ENCODE results near the gene AGXT.

AGXT gene

DNA sequence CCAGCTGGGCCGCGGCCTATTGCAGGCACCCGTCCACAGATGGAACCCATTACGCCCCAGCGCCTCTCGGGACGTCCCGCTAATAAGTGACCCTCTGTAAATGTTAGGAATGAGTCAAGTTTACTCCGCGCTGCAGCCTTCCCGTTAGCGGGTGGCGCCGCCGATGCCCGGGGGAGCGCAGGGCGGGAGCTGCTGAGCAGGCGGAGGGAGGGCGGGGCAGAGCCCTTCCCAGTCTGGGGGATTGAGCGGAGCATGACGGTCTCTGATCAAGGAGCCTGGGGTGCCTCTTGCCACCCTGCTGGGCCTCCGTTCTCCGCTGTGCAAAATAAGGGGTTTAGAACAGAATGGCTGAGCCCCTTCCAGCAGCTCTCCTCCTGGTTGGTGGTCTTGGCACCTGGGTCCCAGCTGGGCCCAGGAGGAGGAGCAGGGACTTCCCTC lies 48.0 kb downstream of the AGXT start:
- DNase-seq = no peak

DNA sequence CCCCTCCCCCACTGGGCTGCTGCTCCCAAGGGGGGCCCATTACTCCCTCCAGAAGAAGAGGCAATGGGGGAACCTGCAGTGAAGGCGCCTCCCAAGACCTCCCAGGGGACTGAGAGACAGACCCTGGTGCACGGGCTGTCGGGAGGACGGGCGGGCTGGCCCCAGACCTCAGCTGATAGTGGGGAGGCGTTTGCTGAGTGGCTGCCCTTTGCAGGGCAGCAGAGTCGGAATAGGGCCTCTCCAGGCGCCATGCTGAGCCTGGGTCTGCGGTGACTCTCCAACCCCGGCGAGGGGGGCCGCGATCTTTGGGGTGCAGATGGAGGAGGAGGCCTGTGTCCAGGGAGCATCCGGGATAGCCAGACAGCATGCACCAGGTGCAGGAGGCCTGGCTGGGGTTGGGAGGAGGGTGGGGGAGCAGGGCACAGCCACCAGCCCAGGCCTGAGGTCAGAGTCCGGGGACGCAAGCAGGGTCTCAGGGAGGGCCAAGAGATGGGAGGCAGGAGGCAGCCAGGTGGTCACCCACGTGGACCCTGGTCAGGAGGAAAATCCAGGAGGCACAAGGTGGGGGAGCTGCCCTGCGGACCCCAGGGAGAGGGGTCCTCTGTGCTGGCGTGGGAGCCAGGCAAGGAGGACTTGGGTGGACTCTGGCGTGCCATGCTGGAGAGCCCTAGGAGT lies 48.5 kb downstream of the AGXT start:
- DNase-seq = no peak

DNA sequence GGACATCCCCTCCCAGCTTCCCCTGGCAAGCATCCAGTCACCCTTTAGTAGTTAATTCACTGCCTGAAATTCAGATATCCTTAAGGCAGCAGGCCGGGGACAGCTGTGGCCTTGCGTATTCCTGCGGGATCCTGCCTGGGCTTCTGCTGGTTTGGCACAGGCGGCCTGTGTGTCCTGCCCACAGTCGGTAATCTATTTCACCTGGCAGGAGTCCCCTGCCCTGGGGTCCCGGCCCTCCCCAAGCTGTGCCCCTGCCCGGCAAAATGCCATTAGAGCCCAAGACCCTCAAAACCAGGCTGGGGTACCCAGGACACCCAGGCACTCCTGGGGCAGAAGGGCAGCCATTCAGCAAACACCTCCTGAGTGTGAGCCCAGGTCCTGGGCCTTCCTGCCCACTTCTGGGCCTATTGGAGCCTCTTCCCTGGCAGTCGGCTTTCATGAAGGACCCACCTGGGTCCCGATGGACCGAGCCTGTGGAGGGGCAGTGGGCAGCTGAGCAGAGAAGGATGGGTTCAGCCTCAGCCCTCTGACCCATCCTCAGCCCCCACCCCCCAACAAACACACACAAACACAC lies 49.1 kb downstream of the AGXT start:
- no peak for DNase-seq

DNA sequence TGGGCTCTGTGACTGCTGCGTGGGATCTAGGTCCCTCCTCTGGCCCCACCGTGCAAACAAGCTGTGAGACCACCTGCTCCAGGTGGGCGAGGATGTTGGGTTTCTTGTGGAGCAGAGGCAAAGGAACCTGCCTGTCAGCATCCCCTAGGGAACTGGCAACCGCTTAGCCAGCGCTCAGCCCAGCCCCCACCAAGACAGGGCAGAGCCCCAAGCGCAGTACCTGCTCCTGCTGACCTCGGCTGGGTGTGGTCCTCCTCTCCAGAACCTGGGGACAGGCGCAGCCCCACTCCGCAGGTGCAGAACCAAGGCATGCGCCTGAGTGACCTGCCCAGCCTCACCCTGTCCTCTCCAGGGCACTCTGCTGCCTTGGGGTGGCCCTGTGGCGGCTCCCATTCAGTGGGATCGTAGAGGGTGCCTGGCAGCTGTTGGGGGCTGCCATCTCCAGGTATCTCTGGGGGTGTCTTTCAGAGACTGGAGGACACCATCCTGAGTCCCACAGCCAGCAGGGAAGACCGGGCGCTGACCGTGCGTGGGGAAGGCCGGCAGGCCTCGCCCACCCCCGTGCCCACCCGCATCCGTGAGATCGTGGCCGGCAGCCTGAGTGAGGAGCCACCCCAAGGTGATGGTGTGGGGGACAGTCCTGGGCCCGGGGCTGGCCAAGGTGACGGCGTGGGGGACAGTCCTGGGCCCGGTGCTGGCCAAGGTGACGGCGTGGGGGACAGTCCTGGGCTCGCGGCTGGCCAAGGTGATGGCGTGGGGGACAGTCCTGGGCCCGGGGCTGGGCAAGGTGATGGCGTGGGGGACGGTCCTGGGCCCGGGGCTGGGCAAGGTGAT lies 49.9 kb downstream of the AGXT start:
- DNase-seq = no peak

DNA sequence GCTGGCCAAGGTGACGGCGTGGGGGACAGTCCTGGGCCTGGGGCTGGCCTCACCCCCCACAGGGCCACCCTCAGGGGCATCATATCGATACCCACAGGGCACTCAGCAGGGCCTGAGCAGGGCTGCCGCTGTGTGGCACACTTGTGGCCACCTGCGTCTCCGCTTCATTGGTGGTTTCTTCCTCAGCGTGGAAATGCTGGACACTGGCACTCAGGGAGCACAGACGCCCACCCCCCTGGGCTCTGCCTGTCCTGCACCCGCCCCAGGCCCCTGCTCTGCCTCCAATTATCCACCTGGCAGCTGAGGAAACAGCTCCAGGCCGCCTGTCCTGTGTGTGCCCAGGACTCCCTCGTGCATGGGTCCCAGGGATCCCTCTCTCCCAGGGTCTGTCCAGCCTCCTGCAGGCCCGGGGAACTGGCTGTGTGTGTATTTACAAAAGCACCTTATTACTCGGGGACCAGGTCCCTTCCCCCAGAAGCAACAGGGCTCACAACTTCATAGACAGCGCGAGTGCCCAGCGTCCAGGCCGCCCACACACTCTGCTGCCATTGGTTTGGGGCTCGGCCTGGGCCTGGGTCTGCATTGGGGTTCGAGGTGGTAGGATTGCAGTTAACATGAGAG lies 50.6 kb downstream of the AGXT start:
- no peak for DNase-seq

DNA sequence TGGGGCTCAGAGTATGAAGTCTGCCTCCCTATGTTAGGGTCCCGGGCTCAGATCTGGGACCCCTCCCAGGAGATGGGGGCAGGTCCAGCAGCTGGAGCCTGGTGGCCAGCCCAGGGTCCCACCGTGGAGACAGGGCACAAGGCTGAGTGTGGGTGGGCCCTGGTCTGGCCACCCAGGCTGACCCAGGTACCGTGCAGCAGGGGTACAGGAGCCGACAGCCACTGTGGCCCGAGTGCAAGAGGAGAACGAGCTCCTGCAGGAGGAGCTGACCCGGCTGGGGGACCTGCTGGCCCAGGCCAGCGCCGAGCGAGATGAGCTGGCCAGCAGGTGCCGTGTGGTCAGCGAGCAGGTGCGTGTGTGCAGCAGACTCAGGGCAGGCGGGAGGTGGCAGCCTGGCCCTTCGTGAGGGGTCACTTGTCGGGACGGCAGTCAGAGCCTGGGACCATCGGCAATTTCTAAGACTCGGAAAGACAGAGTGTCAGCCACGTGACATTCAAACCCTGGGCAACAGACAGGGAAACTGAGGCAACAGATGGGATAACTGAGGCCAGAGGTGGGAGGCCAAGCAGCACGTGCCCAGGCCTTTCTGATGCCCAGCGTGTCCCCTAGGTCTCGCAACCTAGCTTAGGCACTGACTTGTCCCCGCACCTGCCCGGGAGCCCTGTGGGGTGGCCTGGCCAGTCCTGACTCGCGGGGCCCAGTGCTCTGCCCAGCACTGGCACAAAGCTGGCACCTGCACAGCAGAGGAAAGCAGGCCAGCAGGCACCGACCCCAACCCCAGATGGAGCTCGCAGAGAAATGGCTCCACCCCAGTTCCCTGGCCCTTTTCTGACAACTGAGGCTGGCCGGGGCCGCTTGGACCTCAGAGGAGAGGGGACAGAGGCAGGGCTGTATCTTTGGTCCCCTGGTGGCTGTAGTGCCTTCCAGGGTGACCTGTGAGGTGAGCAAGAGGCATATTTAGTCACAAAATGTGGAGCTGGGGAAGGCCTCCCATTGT lies 51.5 kb downstream of the AGXT start:
- no peak for DNase-seq

DNA sequence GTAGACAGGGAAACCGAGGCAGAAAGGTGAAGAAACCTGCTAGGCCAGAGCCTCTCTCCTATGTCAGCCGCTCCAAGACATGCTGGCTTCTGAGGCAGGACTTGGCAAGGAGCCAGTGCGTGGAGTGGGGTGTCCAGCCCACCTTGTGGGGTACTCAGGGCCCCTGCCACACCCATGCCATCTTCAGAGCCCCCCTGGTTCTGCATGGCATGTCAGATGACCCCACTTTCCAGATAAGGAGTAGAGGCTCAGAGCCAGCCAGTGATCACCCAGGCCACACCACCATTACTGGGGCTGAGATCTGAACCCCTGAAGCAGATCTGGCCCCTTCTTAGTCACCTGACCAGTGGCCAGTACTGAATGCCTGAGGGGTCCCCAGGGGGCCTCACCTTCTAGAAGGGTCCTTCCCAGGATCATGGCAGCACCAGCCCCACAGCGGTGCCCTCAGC lies 52.2 kb downstream of the AGXT start:
- DNase-seq = no peak

DNA sequence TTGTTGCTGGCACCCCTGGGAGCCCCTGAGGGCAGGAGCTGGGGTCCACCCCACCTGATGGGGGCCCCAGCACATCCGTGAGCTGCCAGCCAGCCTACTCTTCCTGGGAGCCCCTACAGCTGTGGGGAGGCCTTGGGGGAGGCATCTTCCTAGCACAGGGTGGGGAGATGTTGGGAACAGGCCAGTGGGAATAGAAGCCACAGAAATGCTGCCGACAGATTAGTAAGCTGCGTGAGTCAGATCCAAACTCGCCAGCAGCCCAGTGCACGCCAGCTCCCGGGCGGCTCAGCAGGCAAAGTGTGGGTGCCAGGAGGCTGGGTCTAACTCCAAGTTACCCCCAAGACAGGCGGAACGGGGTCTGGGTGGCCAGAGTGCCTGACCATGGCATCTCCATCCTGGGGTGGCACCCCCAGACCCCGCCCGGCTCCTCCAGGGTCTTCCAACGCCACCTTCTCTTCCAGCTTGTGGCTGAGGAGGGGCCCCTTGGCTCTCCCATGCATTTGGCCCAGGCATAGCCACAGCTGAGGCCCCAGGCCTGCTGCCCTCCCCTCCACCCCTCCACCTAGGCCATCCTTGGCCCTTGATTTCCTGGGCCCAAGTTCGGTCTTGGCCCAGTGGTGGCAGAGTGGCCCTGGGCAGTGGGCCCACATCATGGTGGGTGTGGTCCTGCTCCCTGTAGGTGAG lies 52.8 kb downstream of the AGXT start:
- DNase-seq = no peak

DNA sequence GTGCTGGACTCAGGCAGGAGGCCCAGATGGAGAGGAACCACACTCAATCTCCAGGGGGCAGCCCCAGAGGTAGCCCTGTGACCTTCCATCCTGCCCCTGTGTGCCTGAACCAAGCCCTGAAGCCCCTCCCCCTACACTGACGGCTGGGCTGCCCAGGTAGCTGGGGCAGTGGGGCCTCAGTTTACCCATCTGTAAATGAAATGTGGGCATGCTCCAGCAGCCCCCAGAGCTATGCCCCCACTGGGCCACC lies 53.3 kb downstream of the AGXT start:
- no peak for DNase-seq

DNA sequence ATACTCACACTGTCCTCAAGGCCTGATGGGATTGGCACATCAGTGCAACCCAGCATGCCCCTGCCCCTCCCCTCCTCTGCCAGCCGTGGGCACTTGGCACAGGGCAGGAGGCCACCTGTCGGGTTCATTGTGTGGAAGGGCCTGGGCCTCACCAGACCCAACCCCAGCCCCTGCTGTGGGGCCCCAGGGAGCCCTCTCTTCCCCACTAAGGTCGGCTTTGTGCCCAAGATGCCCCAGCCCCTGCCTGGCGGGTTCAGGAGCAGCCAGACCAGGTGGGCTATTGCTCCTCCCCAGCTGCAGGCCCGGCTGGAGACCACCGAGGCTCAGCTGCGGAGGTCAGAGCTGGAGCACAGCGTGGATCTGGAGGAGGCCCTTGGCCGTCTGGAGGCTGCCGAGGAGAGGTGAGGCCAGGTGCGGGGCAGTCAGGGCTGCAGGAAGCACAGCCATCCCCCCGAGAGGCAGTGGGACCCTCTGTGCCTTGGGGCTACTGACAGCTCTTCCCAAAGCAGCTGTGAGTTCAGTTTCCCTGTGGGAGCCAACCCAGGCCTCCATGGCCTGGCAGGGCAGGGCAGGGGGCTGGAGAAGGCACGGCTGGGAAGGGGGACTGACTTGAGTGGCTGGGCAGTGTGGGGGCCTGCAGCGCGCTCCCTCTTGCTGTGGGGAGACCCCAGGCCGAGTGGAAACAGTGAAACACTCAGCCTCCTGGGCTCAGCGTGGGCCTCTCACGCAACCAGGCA lies 53.8 kb downstream of the AGXT start:
- no peak for DNase-seq

DNA sequence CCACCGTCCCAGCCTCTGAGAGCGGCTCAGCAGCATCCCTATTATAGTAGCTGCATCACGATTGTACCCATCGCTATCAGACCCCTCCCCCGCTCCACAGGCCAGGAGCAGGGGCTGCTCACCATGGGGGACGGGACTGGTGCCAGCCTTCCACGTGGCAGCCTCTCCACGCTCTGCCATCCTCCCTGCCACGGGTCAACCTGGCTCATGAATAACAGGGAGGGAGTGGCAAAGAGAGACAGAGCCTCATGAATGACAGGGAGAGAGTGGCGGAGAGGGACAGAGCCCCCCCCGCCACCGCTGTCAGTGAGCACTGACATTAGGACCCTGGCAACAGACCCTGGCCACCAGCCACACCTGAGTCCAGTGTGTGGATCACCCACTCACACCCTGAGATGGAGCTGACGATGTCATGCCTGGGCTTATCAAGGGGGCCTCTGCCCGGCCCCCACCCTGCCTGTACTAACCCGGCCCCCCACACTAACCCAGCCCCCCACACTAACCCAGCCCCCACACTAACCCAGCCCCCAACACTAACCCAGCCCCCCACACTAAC lies 54.4 kb downstream of the AGXT start:
- DNase-seq = peak; percentile 8

DNA sequence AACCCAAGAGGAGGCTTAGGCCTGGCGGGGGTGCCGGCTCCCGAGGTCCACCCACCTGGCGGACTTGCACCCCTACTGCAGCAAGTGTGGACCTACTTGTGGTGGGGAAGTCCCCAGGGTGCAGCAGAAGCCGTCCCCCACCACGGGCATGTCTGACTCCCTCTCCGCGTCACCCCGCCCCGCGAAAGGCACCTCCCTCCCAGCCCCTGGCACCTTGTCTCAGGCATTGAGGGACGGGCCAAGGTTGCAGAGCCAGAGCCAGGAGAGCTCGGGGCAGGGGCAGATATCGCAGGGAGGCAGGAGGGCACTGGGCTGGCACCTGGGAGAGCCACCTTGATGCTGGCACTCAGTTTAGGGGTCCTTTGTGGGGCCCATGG lies 56.6 kb downstream of the AGXT start:
- DNase-seq = no peak

DNA sequence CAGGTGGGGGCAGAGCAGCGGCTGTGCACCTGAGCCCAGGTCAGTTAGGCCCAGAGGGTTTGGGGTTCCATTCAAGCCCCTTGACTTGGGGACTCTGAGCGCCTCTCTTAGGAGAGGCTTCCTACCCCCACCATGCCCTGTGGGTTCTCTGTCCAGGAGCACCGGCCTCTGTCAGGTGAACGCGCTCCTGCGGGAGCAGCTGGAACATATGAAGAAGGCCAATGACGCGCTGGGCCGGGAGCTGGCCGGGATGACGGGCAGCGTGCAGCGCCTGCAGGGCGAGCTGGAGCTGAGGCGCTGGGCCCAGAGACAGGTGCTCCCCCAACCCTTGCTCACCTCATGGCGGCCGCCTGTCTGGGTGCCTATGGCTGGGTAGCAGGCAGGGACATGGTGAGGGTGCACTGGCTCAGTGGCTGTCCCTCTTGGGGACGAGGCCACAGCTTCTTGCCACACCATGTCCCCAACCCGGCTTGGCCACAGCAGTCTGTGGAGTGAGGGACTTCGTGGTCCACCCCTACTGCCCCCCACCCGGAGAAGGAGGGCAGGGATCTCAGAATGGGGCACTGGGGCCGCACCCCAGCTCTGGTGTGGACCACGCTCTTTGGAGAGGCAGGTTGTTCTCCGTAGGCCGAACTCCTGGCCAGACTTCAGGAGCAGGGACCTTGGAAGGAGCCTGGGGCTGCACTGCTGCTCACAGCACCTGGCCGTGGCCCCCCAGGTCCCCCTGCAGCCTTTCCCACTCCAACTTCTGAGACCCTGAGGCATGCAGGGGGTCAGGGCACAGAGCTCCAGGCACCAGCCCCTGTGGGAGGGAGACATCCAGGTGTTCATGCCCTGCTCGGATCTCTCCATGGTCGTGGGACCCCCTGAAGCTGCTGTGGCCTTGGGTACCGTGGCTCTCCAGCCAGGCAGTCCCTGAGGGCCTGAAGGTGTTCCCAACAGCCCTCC lies 57.2 kb downstream of the AGXT start:
- no peak for DNase-seq

DNA sequence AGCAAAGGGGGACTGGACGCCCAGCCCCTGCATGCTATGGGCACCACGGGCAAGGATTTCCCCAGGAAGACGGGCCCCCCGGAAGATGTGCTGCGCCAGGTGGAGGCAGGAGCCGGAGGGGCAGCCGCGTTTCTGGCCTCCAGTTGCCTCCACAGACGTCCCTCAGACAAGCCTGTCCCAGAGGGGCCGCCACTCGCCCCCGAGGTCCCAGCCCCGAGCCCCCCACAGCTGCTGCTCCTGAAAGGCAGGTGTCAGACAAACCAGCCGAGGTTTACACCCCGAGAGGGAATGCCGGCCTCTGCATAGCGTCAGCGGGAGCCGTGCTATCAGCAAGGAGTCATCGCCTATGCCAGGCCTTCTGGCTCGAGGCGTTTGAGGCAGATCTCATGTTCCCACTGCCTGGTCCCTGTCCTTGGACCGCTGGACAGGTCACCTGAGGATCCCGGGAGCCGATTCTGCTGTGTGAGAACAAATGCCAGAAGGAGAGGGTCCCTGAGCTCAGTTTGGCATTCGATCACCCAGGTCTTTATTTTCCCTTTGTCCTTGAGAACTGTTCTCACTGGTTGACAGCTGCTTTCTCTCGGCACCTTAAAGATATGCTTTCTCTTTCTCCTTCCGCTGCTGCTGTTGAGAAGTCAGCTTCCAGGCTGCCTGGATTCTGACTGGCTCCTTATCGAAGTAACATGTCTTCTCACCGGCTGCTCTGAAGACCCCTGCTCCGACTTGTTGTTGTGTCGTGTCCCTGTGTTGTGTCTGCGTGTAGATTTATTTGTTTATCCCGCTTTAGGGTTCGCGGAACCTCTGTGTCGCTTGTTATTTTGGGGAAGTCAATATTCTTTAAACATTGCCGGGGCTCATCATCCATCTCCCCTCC lies 58.1 kb downstream of the AGXT start:
- no peak for DNase-seq

DNA sequence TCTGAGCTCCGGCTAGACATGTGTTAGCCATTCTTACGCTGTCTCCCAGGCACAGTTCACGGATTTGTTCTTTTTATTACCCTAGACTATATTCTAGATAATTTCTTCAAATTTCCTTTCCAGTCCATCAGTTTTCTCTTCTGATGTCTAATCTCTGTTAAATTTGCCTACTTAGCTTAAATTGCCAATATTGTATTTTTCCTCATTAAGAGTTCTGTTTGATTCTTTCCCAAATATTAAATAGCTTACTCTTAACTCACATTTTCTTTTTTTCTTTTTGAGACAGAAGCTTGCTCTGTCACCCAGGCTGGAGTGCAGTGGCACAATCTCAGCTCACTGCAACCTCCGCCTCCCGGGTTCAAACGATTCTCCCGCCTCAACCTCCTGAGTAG lies 58.8 kb downstream of the AGXT start:
- no peak for DNase-seq

DNA sequence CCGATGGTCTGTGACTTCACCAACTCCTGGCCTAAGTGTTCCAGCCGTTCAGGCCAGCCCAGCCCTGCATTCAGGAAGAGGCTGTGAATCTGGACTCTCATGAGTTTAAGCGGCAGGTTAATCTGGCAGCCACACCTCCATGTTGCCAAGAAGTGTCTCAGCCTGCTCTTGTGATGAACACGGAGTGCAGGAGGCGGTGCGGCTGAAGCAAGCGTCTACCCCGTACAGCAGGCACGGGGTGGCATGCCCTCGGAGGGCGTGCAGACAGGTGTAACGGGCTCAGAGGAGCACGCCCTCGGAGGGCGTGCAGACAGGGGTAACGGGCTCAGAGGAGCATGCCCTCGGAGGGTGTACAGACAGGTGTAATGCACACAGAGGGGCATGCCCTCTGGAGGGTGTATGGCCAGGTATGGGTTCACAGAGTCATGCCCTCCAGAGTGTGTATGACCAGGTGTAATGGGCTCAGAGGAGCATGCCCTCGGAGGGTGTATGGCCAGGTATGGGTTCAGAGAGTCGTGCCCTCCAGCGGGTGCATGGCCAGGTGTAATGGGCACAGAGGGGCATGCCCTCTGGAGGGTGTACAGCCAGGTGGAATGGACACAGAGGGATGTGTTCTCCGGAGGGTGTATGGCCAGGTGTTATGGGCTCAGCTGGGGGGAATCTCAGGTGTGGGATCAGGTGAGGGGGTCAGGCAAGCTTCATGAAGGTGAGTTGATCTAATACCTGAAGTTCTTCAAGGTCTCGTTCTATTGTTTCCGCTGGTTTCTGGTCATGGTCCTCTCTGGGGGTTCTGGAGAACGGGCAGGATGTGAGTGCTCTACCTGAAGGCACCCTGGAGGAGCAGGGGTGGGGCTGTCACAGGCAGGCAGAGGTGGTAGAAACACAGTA lies 60.1 kb downstream of the AGXT start:
- no peak for DNase-seq

DNA sequence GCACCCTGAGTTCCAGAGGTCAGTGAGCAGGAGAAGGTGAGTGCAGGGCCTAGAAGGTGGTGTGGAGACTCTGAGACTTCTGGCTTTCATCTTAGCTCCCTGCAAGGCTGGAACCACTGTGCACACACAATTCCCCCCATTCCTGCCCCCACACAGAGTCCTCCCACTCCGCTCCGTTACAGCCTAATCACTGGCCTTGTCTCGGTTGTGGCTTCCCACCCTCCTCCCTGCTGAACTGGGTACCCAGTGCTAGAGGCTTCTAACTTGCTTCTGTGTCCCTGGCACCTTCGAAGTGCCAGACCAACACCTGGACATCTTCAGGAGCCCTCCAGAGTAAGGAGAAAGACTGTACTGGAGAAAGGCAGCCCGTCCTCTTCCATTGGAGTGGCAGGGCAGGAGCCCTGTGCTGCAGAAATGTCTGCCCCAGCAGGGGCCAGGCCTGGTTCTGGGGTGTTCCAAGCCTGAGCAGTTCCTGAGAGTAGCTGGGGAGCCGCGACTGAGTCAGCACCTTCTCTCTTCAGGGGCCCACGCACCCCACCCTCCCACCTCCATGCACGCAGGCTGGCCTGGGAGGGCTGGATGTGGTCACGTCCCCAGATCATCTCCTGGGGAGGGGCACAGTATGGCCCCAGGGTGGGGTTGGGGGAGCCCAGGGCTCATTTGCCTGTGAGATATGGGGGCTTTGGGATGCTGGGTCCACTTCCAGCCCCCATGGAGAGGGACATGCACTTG lies 60.9 kb downstream of the AGXT start:
- DNase-seq = no peak
